ENCODE measurements around the gene CRYBG1.
"Not testable (repeated sequence)": the region's sequence is repeated elsewhere in the genome, so short reads cannot be mapped to it uniquely, and the experiment has no call there.

Gene CRYBG1

GRCh38 chr6:106551155-106551554, 190.6 kb downstream of the CRYBG1 start:
- DNase-seq (ENCODE audit: low spot score): no peak

- no peak for DNase-seq (ENCODE audit: low spot score)
These were observed 192.9 kb downstream of the CRYBG1 start for GRCh38 chr6:106553440-106553839.

GRCh38 chr6:106555767-106556166, 195.2 kb downstream of the CRYBG1 start:
- no peak for DNase-seq (ENCODE audit: low spot score)

- DNase-seq (ENCODE audit: low spot score): no peak
These were observed 195.9 kb downstream of the CRYBG1 start for GRCh38 chr6:106556368-106556960.

GRCh38 chr6:106557837-106558236, 197.3 kb downstream of the CRYBG1 start:
- DNase-seq (ENCODE audit: low spot score): no peak

GRCh38 chr6:106558364-106558763, 197.8 kb downstream of the CRYBG1 start:
- DNase-seq (ENCODE audit: low spot score): no peak

- not testable (repeated sequence) for DNase-seq (ENCODE audit: low spot score)
These were observed 199.1 kb downstream of the CRYBG1 start for GRCh38 chr6:106559659-106560058.

GRCh38 chr6:106560996-106561685, 200.6 kb downstream of the CRYBG1 start:
- DNase-seq (ENCODE audit: low spot score): no peak

- DNase-seq (ENCODE audit: low spot score): no peak
These were observed 201.3 kb downstream of the CRYBG1 start for GRCh38 chr6:106561686-106562405.

- no peak for DNase-seq (ENCODE audit: low spot score)
These were observed 203.1 kb downstream of the CRYBG1 start for GRCh38 chr6:106563614-106564013.

- DNase-seq (ENCODE audit: low spot score): no peak
These were observed 204.0 kb downstream of the CRYBG1 start for GRCh38 chr6:106564476-106564875.

- DNase-seq (ENCODE audit: low spot score): no peak
These were observed 208.0 kb downstream of the CRYBG1 start for GRCh38 chr6:106568530-106568929.

- no peak for DNase-seq (ENCODE audit: low spot score)
These were observed 208.9 kb downstream of the CRYBG1 start for GRCh38 chr6:106569428-106569827.

- no peak for DNase-seq (ENCODE audit: low spot score)
These were observed 211.9 kb downstream of the CRYBG1 start for GRCh38 chr6:106572436-106572835.

- no peak for DNase-seq (ENCODE audit: low spot score)
These were observed 212.5 kb downstream of the CRYBG1 start for GRCh38 chr6:106572875-106573585.

- no peak for DNase-seq (ENCODE audit: low spot score)
These were observed 214.4 kb downstream of the CRYBG1 start for GRCh38 chr6:106574741-106575458.

GRCh38 chr6:106579281-106579680, 218.8 kb downstream of the CRYBG1 start:
- no peak for DNase-seq (ENCODE audit: low spot score)

- no peak for DNase-seq (ENCODE audit: low spot score)
These were observed 221.0 kb downstream of the CRYBG1 start for GRCh38 chr6:106581468-106581867.

- DNase-seq (ENCODE audit: low spot score): no peak
These were observed 226.4 kb downstream of the CRYBG1 start for GRCh38 chr6:106586815-106587415.

GRCh38 chr6:106588937-106589336, 228.4 kb downstream of the CRYBG1 start:
- DNase-seq (ENCODE audit: low spot score): not testable (repeated sequence)

GRCh38 chr6:106591111-106591825, 230.8 kb downstream of the CRYBG1 start:
- DNase-seq (ENCODE audit: low spot score): no peak
